GM12864 (cell line): ENCODE results near the gene CRADD.

Source experiments
- DNase-seq: peaks from one replicate; pipeline ENCODE4 v3.0.0-alpha.2; 2011; ENCODE audit warnings: low read depth
- H3K4me3 ChIP-seq: 2 replicates; pipeline ENCODE4 v1.5.1; 2011; ENCODE audit warnings: mild to moderate bottlenecking, low read depth, low read length, control low read depth
- TF ChIP-seq, protein P1 (sequence below): IDR thresholded peaks from 2 replicates; pipeline ENCODE4 v1.5.1; 2011; ENCODE audit warnings: low read depth, mild to moderate bottlenecking, moderate library complexity, low read length, control low read depth, inconsistent platforms; ENCODE audit errors: missing control alignments

The CRADD gene

GRCh38 chr12:93689076-93689834, 12.1 kb downstream of the CRADD start:
- H3K4me3 ChIP-seq = no peak overlapping the region
- DNase-seq = no peak
- TF ChIP-seq, protein P1, sequence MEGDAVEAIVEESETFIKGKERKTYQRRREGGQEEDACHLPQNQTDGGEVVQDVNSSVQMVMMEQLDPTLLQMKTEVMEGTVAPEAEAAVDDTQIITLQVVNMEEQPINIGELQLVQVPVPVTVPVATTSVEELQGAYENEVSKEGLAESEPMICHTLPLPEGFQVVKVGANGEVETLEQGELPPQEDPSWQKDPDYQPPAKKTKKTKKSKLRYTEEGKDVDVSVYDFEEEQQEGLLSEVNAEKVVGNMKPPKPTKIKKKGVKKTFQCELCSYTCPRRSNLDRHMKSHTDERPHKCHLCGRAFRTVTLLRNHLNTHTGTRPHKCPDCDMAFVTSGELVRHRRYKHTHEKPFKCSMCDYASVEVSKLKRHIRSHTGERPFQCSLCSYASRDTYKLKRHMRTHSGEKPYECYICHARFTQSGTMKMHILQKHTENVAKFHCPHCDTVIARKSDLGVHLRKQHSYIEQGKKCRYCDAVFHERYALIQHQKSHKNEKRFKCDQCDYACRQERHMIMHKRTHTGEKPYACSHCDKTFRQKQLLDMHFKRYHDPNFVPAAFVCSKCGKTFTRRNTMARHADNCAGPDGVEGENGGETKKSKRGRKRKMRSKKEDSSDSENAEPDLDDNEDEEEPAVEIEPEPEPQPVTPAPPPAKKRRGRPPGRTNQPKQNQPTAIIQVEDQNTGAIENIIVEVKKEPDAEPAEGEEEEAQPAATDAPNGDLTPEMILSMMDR = no peak

DNA sequence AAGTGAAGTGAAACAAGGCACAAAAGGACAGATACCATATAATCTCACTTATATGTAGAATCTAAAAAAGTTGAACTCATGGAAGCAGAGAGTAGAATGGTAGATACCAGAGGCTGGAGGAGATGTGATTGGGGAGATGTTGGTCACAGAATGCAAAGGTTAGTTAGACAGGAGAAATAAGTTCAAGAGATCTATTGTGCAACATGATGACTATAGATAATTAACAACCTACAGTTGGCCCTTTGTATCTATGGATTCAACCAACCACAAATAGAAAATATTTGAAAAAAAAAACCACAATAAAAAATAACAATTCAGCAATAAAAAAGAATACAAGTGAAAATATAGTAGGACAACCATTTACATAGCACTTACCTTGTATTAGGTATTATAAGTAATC, 19.3 kb downstream of the CRADD start:
- no peak overlapping the region for H3K4me3 ChIP-seq
- no peak for DNase-seq
- TF ChIP-seq, protein P1 = no peak

DNA sequence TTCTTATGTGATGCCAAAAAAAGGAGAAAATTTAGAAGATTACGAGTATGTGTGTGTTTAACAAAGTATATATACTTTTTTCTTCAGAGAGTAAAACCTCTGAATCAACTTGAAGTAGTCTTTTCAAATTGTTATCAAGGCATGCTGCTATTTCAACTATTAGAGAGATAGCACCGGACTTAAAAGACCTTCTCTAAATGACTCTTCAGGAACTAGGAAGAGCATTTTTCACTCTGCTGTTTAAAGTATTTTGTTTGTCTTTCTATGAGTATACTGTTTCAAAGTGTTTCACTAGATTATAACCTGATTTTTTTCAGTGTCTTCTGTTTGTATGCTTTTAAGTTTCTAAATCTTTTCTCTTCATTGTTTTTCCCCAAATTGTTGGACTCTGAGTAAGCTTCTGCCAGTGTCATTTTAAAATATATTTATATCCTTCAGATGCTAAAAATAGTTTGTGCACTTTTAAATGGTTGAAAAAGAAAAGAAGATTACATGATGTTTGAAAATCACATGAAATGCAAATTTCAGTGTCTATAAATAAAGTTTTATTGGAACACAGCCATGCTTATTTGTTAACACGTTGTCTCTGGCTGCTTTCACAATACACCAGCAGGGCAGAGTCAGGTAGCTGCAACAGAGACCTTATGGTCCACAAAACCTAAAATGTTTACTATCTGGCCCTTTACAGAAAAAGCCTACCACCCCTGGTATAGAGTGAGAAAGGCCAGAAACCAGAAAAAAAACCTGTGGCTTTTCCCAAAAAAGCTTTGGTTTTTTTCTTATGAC, 21.3 kb downstream of the CRADD start:
- no peak for DNase-seq
- TF ChIP-seq, protein P1 = no peak
- no peak overlapping the region for H3K4me3 ChIP-seq

GRCh38 chr12:93699271-93700145, 22.3 kb downstream of the CRADD start:
- no peak for DNase-seq
- TF ChIP-seq, protein P1 = no peak

DNA sequence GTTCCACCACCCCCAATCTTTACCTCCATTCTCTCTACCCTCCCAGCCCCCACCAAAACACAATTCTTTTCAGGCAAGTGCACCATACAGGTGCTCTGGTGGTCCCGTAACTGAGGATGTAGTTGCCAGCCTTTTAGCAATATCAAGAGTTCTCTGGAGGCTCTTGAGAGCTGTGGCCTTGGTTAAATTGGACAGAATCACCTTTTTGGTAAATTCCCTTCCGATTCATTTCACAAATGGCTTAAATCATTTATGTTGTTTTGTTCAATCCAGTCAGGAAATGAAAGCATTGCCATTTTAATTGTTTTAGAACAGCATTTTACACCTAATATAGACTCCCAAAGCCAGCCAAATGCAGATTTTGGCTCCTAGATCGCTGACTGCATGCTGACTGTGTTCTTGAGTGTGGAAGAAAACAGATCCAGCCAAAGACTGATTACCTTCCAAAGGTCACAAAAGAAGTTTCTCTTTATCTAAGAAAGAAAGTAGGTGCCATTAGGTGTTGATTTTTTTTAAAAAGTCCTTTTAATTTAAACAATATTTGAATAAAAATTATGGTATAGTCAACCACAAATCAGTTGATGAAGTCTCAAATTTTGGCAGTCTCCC, 25.6 kb downstream of the CRADD start:
- H3K4me3 ChIP-seq = no peak overlapping the region
- no peak for DNase-seq
- TF ChIP-seq, protein P1 = no peak

More at GRCh38 chr12:93699271-93700145, 22.3 kb downstream of the CRADD start:
- H3K4me3 ChIP-seq = no peak overlapping the region

- H3K4me3 ChIP-seq = no peak overlapping the region
- TF ChIP-seq, protein P1 = no peak
- no peak for DNase-seq
Measured at GRCh38 chr12:93704122-93704521, 26.9 kb downstream of the CRADD start.
